GM13977 (cell line): ENCODE data around the gene SYT8.

ENCODE experiments used
- DNase-seq: peaks from one replicate; pipeline ENCODE4 v3.0.0; 2012; ENCODE audit warnings: low spot score
- CTCF ChIP-seq: IDR thresholded peaks from 2 replicates; pipeline ENCODE4 v1.5.1; 2012; ENCODE audit warnings: mild to moderate bottlenecking, control low read depth; ENCODE audit not compliant: insufficient read depth; ENCODE audit errors: extremely low read depth, missing control alignments
- in situ Hi-C: fragments of 300-500 bp; cut with MboI; formaldehyde crosslinking; loops from one replicate; pipeline ENCODE4 v1.12.0; 2022; ENCODE audit warnings: low sequenced_read_pairs, low pct_unique_long_range_greater_than_20kb, mixed read lengths, inconsistent platforms; ENCODE audit not compliant: unreplicated experiment

The SYT8 gene

GRCh38 chr11:1859004-1859403, 24.2 kb downstream of the SYT8 start:
- DNase-seq: no peak
- TF ChIP-seq CTCF: no peak
- in situ Hi-C loops: no loop called here

GRCh38 chr11:1860108-1860507, 25.3 kb downstream of the SYT8 start:
- TF ChIP-seq CTCF: no peak
- in situ Hi-C loops: no loop called here
- DNase-seq: no peak

- no peak for DNase-seq
- in situ Hi-C loops: no loop called here
- TF ChIP-seq CTCF: no peak
These were observed 26.9 kb downstream of the SYT8 start for GRCh38 chr11:1861435-1862411.

GRCh38 chr11:1862588-1863351, 28.0 kb downstream of the SYT8 start:
- DNase-seq: no peak
- in situ Hi-C loops: no loop called here
- no peak for TF ChIP-seq CTCF

GRCh38 chr11:1863352-1864216, 28.8 kb downstream of the SYT8 start:
- in situ Hi-C loops: no loop called here
- no peak for TF ChIP-seq CTCF
- no peak for DNase-seq

GRCh38 chr11:1864231-1864630, 29.4 kb downstream of the SYT8 start:
- DNase-seq: no peak
- TF ChIP-seq CTCF: no peak
- in situ Hi-C loops: no loop called here
